PFSK-1 (cell line): ENCODE results near the gene A4GNT.

ENCODE experiments used
- POLR2AphosphoS5 ChIP-seq: IDR thresholded peaks from 2 replicates; pipeline ENCODE4 v1.6.1; 2012; ENCODE audit warnings: low read depth, mild to moderate bottlenecking, control low read depth, low read length, moderate library complexity
- REST ChIP-seq, 2 experiments: IDR thresholded peaks; 2 replicates each; pipeline versions ENCODE4 v1.6.1 to v1.8.0; 2011 to 2012; ENCODE audit warnings: low read depth in 2 of 2, low read length in 2 of 2, control low read depth in 1 of 2, inconsistent platforms in 1 of 2, mild to moderate bottlenecking in 1 of 2, moderate library complexity in 1 of 2; ENCODE audit not compliant: insufficient read depth in 1 of 2
- SIN3A ChIP-seq: IDR thresholded peaks from 2 replicates; pipeline ENCODE4 v1.6.1; 2012; ENCODE audit warnings: mild to moderate bottlenecking, low read length, moderate library complexity, borderline replicate concordance; ENCODE audit not compliant: insufficient read depth
- TAF1 ChIP-seq: IDR thresholded peaks from 2 replicates; pipeline ENCODE4 v1.6.1; 2012; ENCODE audit warnings: low read length, control low read depth, borderline replicate concordance; ENCODE audit not compliant: insufficient read depth

GRCh38 chr3:138132239-138132638 is at the start of gene A4GNT:
- TF ChIP-seq TAF1 (no peak), REST (IDR thresholded peaks at IDR 0.05; ENCODE audit: insufficient read depth in 1 of 2, low read depth in 2 of 2, low read length in 2 of 2) (no peak), SIN3A (no peak), POLR2AphosphoS5 (no peak)
